K562 (cell line): ENCODE measurements around the gene ITGB5. TPM values are rescaled to one million over a fixed set of nuclear protein-coding genes. Genes with fewer than 3 reads are reported as not detected.

Experiments
- ATAC-seq: fragments of 200-7000 bp; cut with Tn5 transposase; 3 replicates; pipeline ENCODE4 v1.9.1; 2020; ENCODE audit warnings: moderate library complexity
- BruUV-seq: library from RNA; stranded (reverse); fragments of 400-500 nt; replicated peaks from 2 replicates; lab custom pipeline; 2021; lab: Mats Ljungman, UMichigan
- CTCF ChIA-PET: fragments of 300-600 bp; formaldehyde crosslinking; extraction: SDS; loops from one replicate; lab custom pipeline; 2021; ENCODE audit warnings: low intra/inter-chr PET ratio; lab: Yijun Ruan, JAX
- POLR2A ChIA-PET: fragments of 300-600, 350-650 bp; sonication (Branson Sonifier 250); formaldehyde crosslinking; extraction: SDS; loops from one replicate; lab custom pipeline; 2021; ENCODE audit warnings: antibody characterized with exemption, inconsistent platforms; lab: Yijun Ruan, JAX
- DNase-seq, 4 experiments: peaks; one replicate each; pipeline versions ENCODE4 v3.0.0 to v3.0.0-alpha.2; 2011 to 2018; ENCODE audit warnings: low spot score in 3 of 4, mixed read lengths in 3 of 4; ENCODE audit errors: extremely low read depth in 1 of 4
- FAIRE-seq: peaks from 2 replicates; lab custom pipeline; 2011; peaks lifted over from hg19 to GRCh38; lab: Jason Lieb, UNC
- H2AFZ ChIP-seq: 2 replicates; pipeline ENCODE4 v1.6.0; 2011; ENCODE audit warnings: low read depth, low read length, control low read depth, inconsistent platforms
- H3K27ac ChIP-seq: fragments of 200-600 bp; 3 replicates; pipeline ENCODE4 v1.8.0; 2011; ENCODE audit warnings: low read depth, mild to moderate bottlenecking, control low read depth, inconsistent platforms, low read length, moderate library complexity, mixed read lengths; ENCODE audit errors: extremely low read depth
- H3K27me3 ChIP-seq, 2 experiments: fragments of 300-600 bp in 1 of 2; 2 replicates in 1 of 2; 3 replicates in 1 of 2; pipeline versions ENCODE4 v1.6.0 to v1.8.0; 2011; ENCODE audit warnings: inconsistent platforms in 2 of 2, low read length in 2 of 2, mild to moderate bottlenecking in 1 of 2, mixed read lengths in 1 of 2, moderate library complexity in 1 of 2; ENCODE audit not compliant: control insufficient read depth in 2 of 2, insufficient read depth in 2 of 2
- H3K36me3 ChIP-seq: fragments of 300-600 bp; 3 replicates; pipeline ENCODE4 v1.8.0; 2011; ENCODE audit warnings: mild to moderate bottlenecking, low read length, inconsistent platforms; ENCODE audit not compliant: control insufficient read depth, insufficient read depth
- H3K4me1 ChIP-seq, 2 experiments: fragments of 200-600 bp in 1 of 2; replicated peaks in 1 of 2; 2 replicates in 1 of 2; 3 replicates in 1 of 2; pipeline versions ENCODE4 v1.5.1 to v1.8.0; 2011; ENCODE audit warnings: inconsistent platforms in 2 of 2, low read length in 2 of 2, mild to moderate bottlenecking in 1 of 2, mixed read lengths in 1 of 2, moderate library complexity in 1 of 2; ENCODE audit not compliant: control insufficient read depth in 2 of 2, insufficient read depth in 2 of 2
- H3K4me2 ChIP-seq: 2 replicates; pipeline ENCODE4 v1.6.1; 2011; ENCODE audit warnings: low read length, control low read depth, inconsistent platforms, mixed read lengths; ENCODE audit not compliant: insufficient read depth
- H3K4me3 ChIP-seq: fragments of 200-600 bp; sonication (generic), shearing (Covaris generic); 2 replicates; pipeline ENCODE4 v1.5.1; 2016; ENCODE audit warnings: control low read depth, inconsistent platforms
- H3K79me2 ChIP-seq: fragments of 200-600 bp; 3 replicates; pipeline ENCODE4 v1.8.0; 2011; ENCODE audit warnings: low read length, inconsistent platforms; ENCODE audit not compliant: control insufficient read depth, insufficient read depth
- H3K9ac ChIP-seq, 2 experiments: 2 replicates each; pipeline versions ENCODE4 v1.6.0 to v1.6.1; 2011; ENCODE audit warnings: low read depth in 2 of 2, low read length in 2 of 2, control low read depth in 1 of 2, inconsistent platforms in 1 of 2, mild to moderate bottlenecking in 1 of 2, mixed read lengths in 1 of 2; ENCODE audit not compliant: insufficient read depth in 1 of 2
- H3K9me1 ChIP-seq: one replicate; pipeline ENCODE4 v1.6.0; 2011; ENCODE audit warnings: inconsistent platforms, mild to moderate bottlenecking, low read length, moderate library complexity; ENCODE audit not compliant: control insufficient read depth, insufficient read depth
- H3K9me3 ChIP-seq: replicated peaks from 2 replicates; pipeline ENCODE4 v1.5.1; 2011; ENCODE audit warnings: low read depth, low read length, inconsistent platforms; ENCODE audit not compliant: control insufficient read depth, insufficient read depth
- H4K20me1 ChIP-seq: replicated peaks from 2 replicates; pipeline ENCODE4 v1.6.1; 2011; ENCODE audit warnings: low read length, inconsistent platforms, mixed read lengths; ENCODE audit not compliant: control insufficient read depth, insufficient read depth
- GABPB2 ChIP-seq: fragments of 250-450 bp; sonication (Bioruptor Pico); conservative IDR thresholded peaks from 2 replicates; pipeline ENCODE4 v1.5.1; 2021; ENCODE audit warnings: mild to moderate bottlenecking
- MCM2 ChIP-seq: fragments of 450-650 bp; IDR thresholded peaks from 2 replicates; pipeline ENCODE4 v1.6.1; 2017; ENCODE audit warnings: low read depth, mild to moderate bottlenecking
- PREB ChIP-seq: sonication (generic); formaldehyde crosslinking; IDR thresholded peaks from 2 replicates; pipeline ENCODE4 v1.8.1; 2023; ENCODE audit warnings: mild to moderate bottlenecking, missing genetic modification reagents
- WGBS: fragments of 100-300 bp; shearing (Covaris generic); methylation state at CpG from one replicate; pipeline ENCODE4 v1.1.6; 2016; ENCODE audit warnings: low coverage, mixed read lengths; ENCODE audit not compliant: insufficient coverage; ENCODE audit errors: missing lambda C conversion rate; 5-methylcytosine and 5-hydroxymethylcytosine counted together
- in situ Hi-C: fragments of 300-500 bp; cut with MboI; formaldehyde crosslinking; loops from 4 replicates; pipeline ENCODE4 v1.15.0; 2018; ENCODE audit warnings: inconsistent platforms, mixed read lengths
- intact Hi-C: fragments of 100-400 bp; cut with micrococcal nuclease; formaldehyde crosslinking; loops from 2 replicates; pipeline ENCODE4 v1.14.2; 2022
- polyA plus RNA-seq, 8 experiments: library from polyadenylated mRNA; depleted of rRNA in 4 of 8; stranded (reverse) in 5 of 8; unstranded in 3 of 8; fragments of >200 nt; fragmentation: Nextera tagmentation in 2 of 8; fragmentation: Illumina TruSeq in 1 of 8; extraction: Ambion mirVana in 2 of 8; extraction: Trizol in 1 of 8; gene quantifications; 2 replicates each; pipeline versions ENCODE4 v1.2.1 to v1.2.3, GENCODE V29; 2011 to 2014; ENCODE audit warnings: inconsistent platforms in 1 of 8, missing spikeins in 1 of 8
- total RNA-seq, 7 experiments: library from RNA; depleted of rRNA in 6 of 7; stranded (reverse); fragments of >200 nt in 6 of 7; fragmentation: Illumina TruSeq in 2 of 7; extraction: Trizol in 2 of 7; gene quantifications; 2 replicates each; pipeline versions ENCODE4 v1.2.1 to v1.2.3, GENCODE V29; 2011 to 2021; ENCODE audit warnings: low replicate concordance in 1 of 7

The ITGB5 gene
- total and polyA plus RNA-seq, 9 of the 15 experiments (the other 6 are each of a cell fraction or from before 2014, with no cell fraction given): 1.7 to 46.8 (median 9.9) TPM

GRCh38 chr3:124793054-124793739, 94.0 kb downstream of the ITGB5 start:
- H3K27me3 ChIP-seq: no peaks in the 10 kb centered on the region
- no peaks in the 10 kb centered on the region for H3K36me3 ChIP-seq
- no TSS peak for BruUV-seq
- no peak for TF ChIP-seq MCM2
- no peak for TF ChIP-seq GABPB2
- TF ChIP-seq PREB (CRISPR knock-in tag): no peak
- no peak for ATAC-seq
- no peaks in the 10 kb centered on the region for H3K9me1 ChIP-seq
- no peaks in the 10 kb centered on the region for H3K9me3 ChIP-seq
- DNase-seq: no peak
- in situ Hi-C loops: no loop called here
- no peak overlapping the region for H3K9ac ChIP-seq
- no peak overlapping the region for H3K4me2 ChIP-seq
- H2AFZ ChIP-seq: no peak overlapping the region
- H3K27ac ChIP-seq: no peak overlapping the region
- ChIA-PET POLR2A (no interaction called here), CTCF (no interaction called here)
- intact Hi-C loops: no loop called here
- H3K4me1 ChIP-seq: no peaks in the 10 kb centered on the region; a peak in 1 of 5 replicates
- no peak overlapping the region for H3K4me3 ChIP-seq
- H4K20me1 ChIP-seq: no peaks in the 10 kb centered on the region
- no peak for FAIRE-seq
- 68% methylated on average over 3 of the region's 6 CpGs for WGBS
- H3K79me2 ChIP-seq: no peaks in the 10 kb centered on the region
